ENCODE measurements around the gene HIP1R.

The HIP1R gene

DNA sequence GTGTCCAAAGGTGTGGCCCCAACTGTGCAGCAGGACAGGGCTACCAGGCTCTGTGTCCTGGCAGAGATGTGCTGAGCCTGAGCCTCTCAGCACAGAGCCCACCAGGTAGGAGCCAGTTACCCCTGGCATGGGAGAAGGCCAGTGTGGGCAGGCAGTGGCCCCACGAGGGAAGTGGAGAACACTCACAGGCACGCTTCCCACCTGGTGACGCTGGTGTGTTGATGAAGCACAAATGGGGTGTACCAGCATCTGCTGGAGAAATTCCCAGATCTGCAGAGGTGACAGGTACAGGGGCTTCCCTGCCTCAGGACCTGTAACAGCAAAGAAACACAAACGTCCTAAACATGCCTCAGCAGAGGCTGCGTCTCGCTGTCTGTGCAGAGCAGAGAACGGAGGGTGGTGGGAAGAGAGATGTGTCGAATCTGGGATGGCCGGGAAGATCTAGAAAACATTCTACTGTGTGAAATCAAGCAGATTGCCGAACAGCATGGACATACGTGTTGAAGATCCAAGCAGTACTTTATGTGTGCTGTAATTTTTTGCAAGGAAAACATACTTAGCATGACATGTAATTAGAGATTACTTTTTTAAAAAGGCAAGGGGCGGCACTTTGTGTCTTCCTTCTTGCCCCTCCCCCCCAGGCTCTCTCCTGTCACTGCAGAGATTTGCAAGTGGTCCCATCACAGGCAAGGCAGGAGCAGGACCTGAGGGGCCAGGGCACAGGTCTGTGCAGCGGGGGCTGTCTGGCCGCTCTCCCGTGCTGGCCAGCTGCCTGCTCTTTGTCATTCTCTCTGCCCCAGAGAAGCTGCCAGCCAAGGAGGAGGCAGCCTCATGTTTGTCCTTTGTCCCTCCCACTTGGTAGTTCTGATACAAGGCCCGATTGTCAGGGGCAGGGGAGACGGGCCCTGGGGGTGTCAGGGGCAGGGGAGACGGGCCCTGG lies 17.3 kb downstream of the HIP1R start:
- no peak for DNase-seq (ENCODE audit: low read depth)
- no peak overlapping the region for H3K4me3 ChIP-seq (ENCODE audit: low read depth, low read length)
- TF ChIP-seq, protein P1, sequence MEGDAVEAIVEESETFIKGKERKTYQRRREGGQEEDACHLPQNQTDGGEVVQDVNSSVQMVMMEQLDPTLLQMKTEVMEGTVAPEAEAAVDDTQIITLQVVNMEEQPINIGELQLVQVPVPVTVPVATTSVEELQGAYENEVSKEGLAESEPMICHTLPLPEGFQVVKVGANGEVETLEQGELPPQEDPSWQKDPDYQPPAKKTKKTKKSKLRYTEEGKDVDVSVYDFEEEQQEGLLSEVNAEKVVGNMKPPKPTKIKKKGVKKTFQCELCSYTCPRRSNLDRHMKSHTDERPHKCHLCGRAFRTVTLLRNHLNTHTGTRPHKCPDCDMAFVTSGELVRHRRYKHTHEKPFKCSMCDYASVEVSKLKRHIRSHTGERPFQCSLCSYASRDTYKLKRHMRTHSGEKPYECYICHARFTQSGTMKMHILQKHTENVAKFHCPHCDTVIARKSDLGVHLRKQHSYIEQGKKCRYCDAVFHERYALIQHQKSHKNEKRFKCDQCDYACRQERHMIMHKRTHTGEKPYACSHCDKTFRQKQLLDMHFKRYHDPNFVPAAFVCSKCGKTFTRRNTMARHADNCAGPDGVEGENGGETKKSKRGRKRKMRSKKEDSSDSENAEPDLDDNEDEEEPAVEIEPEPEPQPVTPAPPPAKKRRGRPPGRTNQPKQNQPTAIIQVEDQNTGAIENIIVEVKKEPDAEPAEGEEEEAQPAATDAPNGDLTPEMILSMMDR (IDR thresholded peaks at IDR 0.05; ENCODE audit: low read depth, low read length): no peak
- TF ChIP-seq, protein P2, sequence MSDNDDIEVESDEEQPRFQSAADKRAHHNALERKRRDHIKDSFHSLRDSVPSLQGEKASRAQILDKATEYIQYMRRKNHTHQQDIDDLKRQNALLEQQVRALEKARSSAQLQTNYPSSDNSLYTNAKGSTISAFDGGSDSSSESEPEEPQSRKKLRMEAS (IDR thresholded peaks at IDR 0.05; ENCODE audit: low read depth, low read length): no peak
- TF ChIP-seq POLR2A (IDR thresholded peaks at IDR 0.05; ENCODE audit: extremely low read depth, insufficient read length) (no peak), MYC (IDR thresholded peaks at IDR 0.05; ENCODE audit: low read depth, low read length) (no peak)

DNA sequence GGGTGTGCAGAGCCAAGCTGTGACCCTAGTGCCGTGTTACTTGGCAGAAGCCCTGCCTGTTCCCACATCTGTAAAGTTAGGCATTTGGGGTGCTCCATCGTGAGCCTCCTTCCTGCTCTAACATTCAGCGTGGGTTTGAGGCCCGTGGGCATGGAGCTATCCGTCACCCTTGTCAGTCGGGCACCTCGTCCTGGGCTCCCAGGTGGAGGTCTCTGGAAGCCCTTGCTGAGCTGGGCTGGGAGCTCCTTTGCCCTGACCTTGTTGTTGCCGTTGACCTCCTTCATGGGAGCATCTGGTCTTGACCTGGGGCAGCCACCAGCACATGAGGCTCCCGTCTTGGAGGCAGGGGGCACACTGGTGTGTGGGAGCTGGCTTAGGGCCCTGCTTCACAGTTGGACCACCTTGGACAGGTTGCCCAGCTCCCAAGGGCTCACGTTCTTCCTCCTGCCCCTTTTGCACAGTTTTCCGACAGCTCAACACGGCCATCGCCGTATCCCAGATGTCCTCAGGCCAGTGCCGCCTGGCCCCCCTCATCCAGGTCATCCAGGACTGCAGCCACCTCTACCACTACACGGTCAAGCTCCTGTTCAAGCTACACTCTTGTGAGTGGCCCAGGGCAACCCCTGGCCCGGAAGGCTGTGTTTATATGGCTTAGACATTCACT lies 18.5 kb downstream of the HIP1R start:
- H3K4me3 ChIP-seq (ENCODE audit: low read depth, low read length): no peak overlapping the region
- no peak for TF ChIP-seq MYC (IDR thresholded peaks at IDR 0.05; ENCODE audit: low read depth, low read length)
- TF ChIP-seq, protein P1 (IDR thresholded peaks at IDR 0.05; ENCODE audit: low read depth, low read length): no peak
- TF ChIP-seq, protein P2 (IDR thresholded peaks at IDR 0.05; ENCODE audit: low read depth, low read length): no peak
- no peak for TF ChIP-seq POLR2A (IDR thresholded peaks at IDR 0.05; ENCODE audit: extremely low read depth, insufficient read length)
- no peak for DNase-seq (ENCODE audit: low read depth)

DNA sequence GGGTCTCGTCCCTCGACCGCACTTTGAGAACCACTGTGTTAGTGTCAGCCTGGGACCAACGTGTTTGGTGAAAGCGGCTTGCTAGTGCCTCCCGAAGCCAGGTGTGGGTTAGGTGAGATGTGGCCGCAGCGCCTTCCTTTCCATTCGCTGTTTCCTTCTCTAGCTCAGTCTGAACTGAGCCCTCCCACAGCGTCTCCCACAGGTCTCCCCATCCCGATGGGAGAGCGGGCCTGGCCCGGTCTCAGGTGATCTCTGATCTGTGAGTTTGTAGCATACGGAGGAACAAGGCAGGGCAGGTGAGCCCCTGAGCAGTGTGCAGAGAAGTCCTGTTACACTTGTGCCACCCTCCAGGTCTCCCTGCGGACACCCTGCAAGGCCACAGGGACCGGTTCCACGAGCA lies 19.3 kb downstream of the HIP1R start:
- TF ChIP-seq MYC (IDR thresholded peaks at IDR 0.05; ENCODE audit: low read depth, low read length): no peak
- H3K4me3 ChIP-seq (ENCODE audit: low read depth, low read length): no peak overlapping the region
- no peak for DNase-seq (ENCODE audit: low read depth)

DNA sequence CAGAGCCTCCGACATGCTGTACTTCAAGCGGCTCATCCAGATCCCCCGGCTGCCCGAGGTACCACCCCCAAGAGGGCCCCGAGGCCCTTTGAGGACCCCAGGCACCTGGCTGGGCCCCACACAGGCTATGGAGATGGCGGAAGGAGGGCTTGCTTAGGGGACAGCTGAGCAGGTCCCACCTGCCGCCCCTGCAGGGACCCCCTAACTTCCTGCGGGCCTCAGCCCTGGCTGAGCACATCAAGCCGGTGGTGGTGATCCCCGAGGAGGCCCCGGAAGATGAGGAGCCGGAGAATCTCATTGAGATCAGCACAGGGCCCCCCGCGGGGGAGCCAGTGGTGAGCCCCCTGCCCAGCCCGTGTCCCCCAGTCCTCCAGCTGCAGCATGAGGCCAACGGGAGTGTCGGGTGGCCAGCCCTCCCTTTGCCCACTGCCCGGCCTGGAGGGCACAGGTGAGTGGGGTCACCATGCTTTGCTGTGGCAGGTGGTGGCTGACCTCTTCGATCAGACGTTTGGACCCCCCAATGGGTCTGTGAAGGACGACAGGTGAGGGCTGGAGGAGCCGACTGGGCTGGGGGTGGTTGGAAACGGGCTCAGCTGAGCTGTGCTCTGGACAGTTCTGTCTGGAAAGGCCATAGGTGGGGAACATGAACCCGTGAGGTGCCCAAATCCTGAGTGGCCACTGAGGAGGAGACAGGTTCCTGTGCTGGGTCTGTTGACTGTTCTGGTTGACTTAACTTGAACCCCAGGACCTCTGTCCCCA lies 20.0 kb downstream of the HIP1R start:
- DNase-seq (ENCODE audit: low read depth): no peak
- TF ChIP-seq MYC (IDR thresholded peaks at IDR 0.05; ENCODE audit: low read depth, low read length): no peak
- no peak for TF ChIP-seq POLR2A (IDR thresholded peaks at IDR 0.05; ENCODE audit: extremely low read depth, insufficient read length)
- H3K4me3 ChIP-seq (ENCODE audit: low read depth, low read length): no peak overlapping the region

DNA sequence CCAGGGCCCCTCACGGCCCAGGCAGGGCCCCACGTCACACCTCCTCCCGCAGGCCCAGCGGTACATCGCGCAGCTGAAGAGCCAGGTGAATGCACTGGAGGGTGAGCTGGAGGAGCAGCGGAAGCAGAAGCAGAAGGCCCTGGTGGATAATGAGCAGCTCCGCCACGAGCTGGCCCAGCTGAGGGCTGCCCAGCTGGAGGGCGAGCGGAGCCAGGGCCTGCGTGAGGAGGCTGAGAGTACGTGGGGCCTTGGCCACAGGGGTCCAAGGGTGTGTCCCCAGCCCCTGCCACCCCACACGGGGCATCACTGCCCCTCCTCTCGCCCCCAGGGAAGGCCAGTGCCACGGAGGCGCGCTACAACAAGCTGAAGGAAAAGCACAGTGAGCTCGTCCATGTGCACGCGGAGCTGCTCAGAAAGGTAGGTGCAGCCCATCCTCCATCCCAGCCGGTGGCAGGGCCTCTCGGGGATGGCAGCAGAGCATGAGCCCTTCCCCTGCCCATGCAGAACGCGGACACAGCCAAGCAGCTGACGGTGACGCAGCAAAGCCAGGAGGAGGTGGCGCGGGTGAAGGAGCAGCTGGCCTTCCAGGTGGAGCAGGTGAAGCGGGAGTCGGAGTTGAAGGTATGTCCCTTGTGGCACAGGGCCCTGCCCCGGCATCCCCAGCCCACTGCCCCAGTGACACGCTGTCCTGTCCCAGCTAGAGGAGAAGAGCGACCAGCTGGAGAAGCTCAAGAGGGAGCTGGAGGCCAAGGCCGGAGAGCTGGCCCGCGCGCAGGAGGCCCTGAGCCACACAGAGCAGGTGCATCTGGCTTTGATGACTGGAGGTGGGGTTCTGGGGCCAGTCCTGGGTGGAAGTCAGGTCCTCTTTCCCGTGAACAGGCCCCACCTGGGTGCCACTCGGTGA lies 20.9 kb downstream of the HIP1R start:
- no peak overlapping the region for H3K4me3 ChIP-seq (ENCODE audit: low read depth, low read length)
- DNase-seq (ENCODE audit: low read depth): no peak
- no peak for TF ChIP-seq MYC (IDR thresholded peaks at IDR 0.05; ENCODE audit: low read depth, low read length)
- TF ChIP-seq, protein P1 (IDR thresholded peaks at IDR 0.05; ENCODE audit: low read depth, low read length): no peak
- no peak for TF ChIP-seq POLR2A (IDR thresholded peaks at IDR 0.05; ENCODE audit: extremely low read depth, insufficient read length)
- TF ChIP-seq, protein P2 (IDR thresholded peaks at IDR 0.05; ENCODE audit: low read depth, low read length): no peak

DNA sequence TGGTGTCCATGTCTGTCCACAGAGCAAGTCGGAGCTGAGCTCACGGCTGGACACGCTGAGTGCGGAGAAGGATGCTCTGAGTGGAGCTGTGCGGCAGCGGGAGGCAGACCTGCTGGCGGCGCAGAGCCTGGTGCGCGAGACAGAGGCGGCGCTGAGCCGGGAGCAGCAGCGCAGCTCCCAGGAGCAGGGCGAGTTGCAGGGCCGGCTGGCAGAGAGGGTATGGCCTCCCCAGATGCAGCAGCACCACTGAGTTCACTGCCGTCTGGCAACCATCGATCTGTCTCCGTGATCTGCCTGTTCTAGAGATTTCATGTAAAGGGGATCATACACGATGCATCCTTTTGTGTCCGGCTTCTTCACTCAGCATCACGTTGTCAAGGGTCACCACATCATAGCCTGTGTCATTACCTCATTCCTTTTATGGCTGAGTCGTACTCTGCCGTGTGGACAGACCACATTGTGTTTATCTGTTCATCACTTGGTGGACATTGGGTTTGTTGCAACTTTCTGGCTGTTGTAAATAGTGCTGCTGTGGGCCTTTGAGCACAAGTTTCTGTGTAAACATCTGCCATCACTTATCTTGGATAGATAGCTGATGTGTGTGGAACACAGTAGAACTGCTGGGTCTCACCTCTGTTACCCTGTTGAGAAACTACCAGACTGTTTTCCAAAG lies 21.9 kb downstream of the HIP1R start:
- no peak for DNase-seq (ENCODE audit: low read depth)
- no peak for TF ChIP-seq POLR2A (IDR thresholded peaks at IDR 0.05; ENCODE audit: extremely low read depth, insufficient read length)
- no peak overlapping the region for H3K4me3 ChIP-seq (ENCODE audit: low read depth, low read length)
